CD14-positive monocyte (primary cell): ENCODE measurements around the gene OR9Q1. TPM values are rescaled to one million over a fixed set of nuclear protein-coding genes. Genes with fewer than 3 reads are reported as not detected.

ENCODE experiments used
- DNase-seq, 3 donors: peaks; one replicate each; pipeline ENCODE4 v3.0.0-alpha.2; 2011 to 2022
- H2AFZ ChIP-seq: 2 replicates; pipeline ENCODE4 v1.6.0; 2012; ENCODE audit warnings: mild to moderate bottlenecking, low read depth, low read length, inconsistent platforms; ENCODE audit not compliant: insufficient read depth, poor library complexity, severe bottlenecking
- H3K27ac ChIP-seq, 2 donors: 1 replicate in 1 of 2; 2 replicates in 1 of 2; pipeline ENCODE4 v1.5.1; 2012 to 2013; ENCODE audit warnings: low read length in 2 of 2, control low read depth in 1 of 2, inconsistent platforms in 1 of 2, low read depth in 1 of 2, mild to moderate bottlenecking in 1 of 2
- H3K27me3 ChIP-seq, 2 donors: one replicate each; pipeline versions ENCODE4 v1.6.0 to v1.6.1; 2011 to 2013; ENCODE audit warnings: low read length in 2 of 2; ENCODE audit not compliant: control insufficient read depth in 2 of 2, insufficient read depth in 2 of 2
- H3K36me3 ChIP-seq, 2 donors: replicated peaks in 1 of 2; 1 replicate in 1 of 2; 2 replicates in 1 of 2; pipeline versions ENCODE4 v1.5.1 to v1.6.1; 2012 to 2013; ENCODE audit warnings: low read length in 2 of 2, control low read depth in 1 of 2, inconsistent platforms in 1 of 2, mild to moderate bottlenecking in 1 of 2; ENCODE audit not compliant: insufficient read depth in 2 of 2, control insufficient read depth in 1 of 2
- H3K4me1 ChIP-seq, 2 donors: 1 replicate in 1 of 2; 2 replicates in 1 of 2; pipeline versions ENCODE4 v1.5.1 to v1.6.1; 2012 to 2013; ENCODE audit warnings: low read length in 2 of 2, control low read depth in 1 of 2, inconsistent platforms in 1 of 2, mild to moderate bottlenecking in 1 of 2, moderate library complexity in 1 of 2; ENCODE audit not compliant: insufficient read depth in 2 of 2, control insufficient read depth in 1 of 2
- H3K4me2 ChIP-seq: replicated peaks from 2 replicates; pipeline ENCODE3; 2012; ENCODE audit warnings: low read length, moderate library complexity, mild to moderate bottlenecking; ENCODE audit not compliant: poor library complexity, severe bottlenecking; ENCODE audit errors: extremely low read depth
- H3K4me3 ChIP-seq, 3 experiments: fragments of 200-600 bp in 1 of 3; sonication (generic) in 1 of 3; replicated peaks in 1 of 3; 1 replicate in 2 of 3; 2 replicates in 1 of 3; pipeline ENCODE4 v1.5.1; 2011 to 2013; ENCODE audit warnings: low read length in 3 of 3, mild to moderate bottlenecking in 3 of 3, control low read depth in 2 of 3, low read depth in 2 of 3, inconsistent platforms in 1 of 3, moderate library complexity in 1 of 3
- H3K79me2 ChIP-seq: 2 replicates; pipeline ENCODE4 v1.6.0; 2012; ENCODE audit warnings: mild to moderate bottlenecking, control low read depth, inconsistent platforms, low read length, moderate library complexity; ENCODE audit not compliant: insufficient read depth
- H3K9ac ChIP-seq: 2 replicates; pipeline ENCODE4 v1.6.0; 2017; ENCODE audit warnings: low read length, mild to moderate bottlenecking; ENCODE audit not compliant: insufficient read depth, poor library complexity, severe bottlenecking
- H3K9me3 ChIP-seq, 2 donors: replicated peaks in 1 of 2; 1 replicate in 1 of 2; 2 replicates in 1 of 2; pipeline versions ENCODE4 v1.5.1 to v1.6.1; 2012 to 2013; ENCODE audit warnings: low read length in 2 of 2, control low read depth in 1 of 2; ENCODE audit not compliant: control insufficient read depth in 1 of 2, insufficient read depth in 1 of 2
- H4K20me1 ChIP-seq: 2 replicates; pipeline ENCODE4 v1.6.0; 2012; ENCODE audit warnings: mild to moderate bottlenecking, low read length, control low read depth, moderate library complexity; ENCODE audit not compliant: insufficient read depth
- H3K27ac Mint-ChIP-seq, 7 donors: one replicate each; pipeline ENCODE4 v1.8.0; 2020; ENCODE audit warnings: mild to moderate bottlenecking in 7 of 7, mixed read lengths in 7 of 7, moderate library complexity in 6 of 7, inconsistent platforms in 2 of 7
- H3K27me3 Mint-ChIP-seq, 3 donors: one replicate each; pipeline ENCODE4 v1.8.0; 2021 to 2022; ENCODE audit warnings: low read depth in 3 of 3, mild to moderate bottlenecking in 3 of 3, mixed read lengths in 3 of 3, moderate library complexity in 3 of 3, inconsistent platforms in 1 of 3
- H3K36me3 Mint-ChIP-seq, 2 donors: one replicate each; pipeline ENCODE4 v1.8.0; 2020; ENCODE audit warnings: mixed read lengths in 2 of 2, inconsistent platforms in 1 of 2, mild to moderate bottlenecking in 1 of 2
- H3K4me1 Mint-ChIP-seq: one replicate; pipeline ENCODE4 v1.8.0; 2020; ENCODE audit warnings: mild to moderate bottlenecking, mixed read lengths
- H3K4me3 Mint-ChIP-seq, 2 donors: one replicate each; pipeline ENCODE4 v1.8.0; 2020; ENCODE audit warnings: mild to moderate bottlenecking in 2 of 2, mixed read lengths in 2 of 2, moderate library complexity in 1 of 2
- H3K9me3 Mint-ChIP-seq, 7 donors: one replicate each; pipeline ENCODE4 v1.8.0; 2020 to 2022; ENCODE audit warnings: mixed read lengths in 7 of 7, mild to moderate bottlenecking in 6 of 7, moderate library complexity in 6 of 7, inconsistent platforms in 2 of 7
- WGBS: methylation state at CpG from one replicate; pipeline ENCODE4 v1.1.5; 2013; ENCODE audit warnings: missing lambda C conversion rate; ENCODE audit not compliant: insufficient coverage; 5-methylcytosine and 5-hydroxymethylcytosine counted together
- intact Hi-C, 2 donors: fragments of 100-400 bp; cut with micrococcal nuclease; formaldehyde crosslinking; loops; one replicate each; pipeline versions ENCODE4 v1.15.0 to v1.15.1; 2023
- polyA plus RNA-seq, 3 donors: library from polyadenylated mRNA; depleted of rRNA in 1 of 3; unstranded in 2 of 3; stranded (reverse) in 1 of 3; fragments of 300-500 nt in 2 of 3; fragments of >200 nt in 1 of 3; fragmentation: Illumina TruSeq in 2 of 3; gene quantifications; 1 replicate in 2 of 3; 2 replicates in 1 of 3; pipeline ENCODE4 v1.2.3, GENCODE V29; 2012 to 2021
- TF ChIP-seq, protein P1 (sequence below): fragments of 200-600 bp; IDR thresholded peaks from one replicate; pipeline ENCODE4 v1.8.0; 2022; ENCODE audit warnings: antibody characterized with exemption, mild to moderate bottlenecking

The OR9Q1 gene
- polyA plus RNA-seq, 3 donors: not detected

DNA sequence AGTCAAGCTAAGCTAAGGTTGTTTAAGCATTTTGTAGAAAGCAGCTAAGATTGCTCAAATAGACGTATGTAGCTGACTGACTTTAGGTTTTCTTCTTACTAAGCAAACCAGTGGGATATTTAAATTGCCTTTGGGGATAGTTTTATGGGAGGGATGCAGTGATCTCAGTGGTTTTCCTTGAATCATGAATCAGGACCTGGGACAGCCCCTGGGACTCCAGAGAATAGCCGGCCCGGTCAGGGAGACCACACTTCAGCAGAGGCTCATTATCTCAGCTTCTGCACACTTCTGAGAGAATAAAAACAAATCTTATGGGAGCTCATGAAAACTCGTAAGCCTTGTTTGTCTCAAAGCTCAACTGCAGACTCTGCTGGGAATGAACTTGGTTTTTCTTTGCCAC, 101.8 kb downstream of the OR9Q1 start, which contains the start of gene OR9I1:
Gene OR9I1, minus strand, starts transcription at position 62 of the 400 bp plus-strand sequence. CDS start 6,086 bp downstream, outside the sequence.
- no peak within 1 kb of the TSS for H3K27ac Mint-ChIP-seq
- H3K36me3 Mint-ChIP-seq: no peaks in the 10 kb centered on the region
- no peaks in the 10 kb centered on the region for H4K20me1 ChIP-seq
- no peaks in the 10 kb centered on the region for H3K9me3 ChIP-seq
- no peak within 1 kb of the TSS for H3K9ac ChIP-seq
- no peak within 1 kb of the TSS for H2AFZ ChIP-seq
- H3K36me3 ChIP-seq: no peaks in the 10 kb centered on the region
- peaks cover 0 to 3% (median 0%) of the 10 kb centered on the region in 7 donors for H3K9me3 Mint-ChIP-seq
- H3K4me2 ChIP-seq: no peak within 1 kb of the TSS
- no peaks in the 10 kb centered on the region for H3K4me1 ChIP-seq
- H3K4me3 ChIP-seq: no peak within 1 kb of the TSS
- intact Hi-C loops: no loop called here
- TF ChIP-seq, protein P1, sequence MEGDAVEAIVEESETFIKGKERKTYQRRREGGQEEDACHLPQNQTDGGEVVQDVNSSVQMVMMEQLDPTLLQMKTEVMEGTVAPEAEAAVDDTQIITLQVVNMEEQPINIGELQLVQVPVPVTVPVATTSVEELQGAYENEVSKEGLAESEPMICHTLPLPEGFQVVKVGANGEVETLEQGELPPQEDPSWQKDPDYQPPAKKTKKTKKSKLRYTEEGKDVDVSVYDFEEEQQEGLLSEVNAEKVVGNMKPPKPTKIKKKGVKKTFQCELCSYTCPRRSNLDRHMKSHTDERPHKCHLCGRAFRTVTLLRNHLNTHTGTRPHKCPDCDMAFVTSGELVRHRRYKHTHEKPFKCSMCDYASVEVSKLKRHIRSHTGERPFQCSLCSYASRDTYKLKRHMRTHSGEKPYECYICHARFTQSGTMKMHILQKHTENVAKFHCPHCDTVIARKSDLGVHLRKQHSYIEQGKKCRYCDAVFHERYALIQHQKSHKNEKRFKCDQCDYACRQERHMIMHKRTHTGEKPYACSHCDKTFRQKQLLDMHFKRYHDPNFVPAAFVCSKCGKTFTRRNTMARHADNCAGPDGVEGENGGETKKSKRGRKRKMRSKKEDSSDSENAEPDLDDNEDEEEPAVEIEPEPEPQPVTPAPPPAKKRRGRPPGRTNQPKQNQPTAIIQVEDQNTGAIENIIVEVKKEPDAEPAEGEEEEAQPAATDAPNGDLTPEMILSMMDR: no peak
- no peaks in the 10 kb centered on the region for H3K4me1 Mint-ChIP-seq
- H3K27ac ChIP-seq: no peak within 1 kb of the TSS
- no peak within 1 kb of the TSS for H3K4me3 Mint-ChIP-seq
- no peaks in the 10 kb centered on the region for H3K27me3 ChIP-seq
- H3K27me3 Mint-ChIP-seq: peaks cover 0 to 1% (median 0%) of the 10 kb centered on the region in 3 donors
- WGBS: 75% methylated on average over 3 of the region's 4 CpGs
- no peak for DNase-seq
- H3K79me2 ChIP-seq: no peaks in the 10 kb centered on the region

DNA sequence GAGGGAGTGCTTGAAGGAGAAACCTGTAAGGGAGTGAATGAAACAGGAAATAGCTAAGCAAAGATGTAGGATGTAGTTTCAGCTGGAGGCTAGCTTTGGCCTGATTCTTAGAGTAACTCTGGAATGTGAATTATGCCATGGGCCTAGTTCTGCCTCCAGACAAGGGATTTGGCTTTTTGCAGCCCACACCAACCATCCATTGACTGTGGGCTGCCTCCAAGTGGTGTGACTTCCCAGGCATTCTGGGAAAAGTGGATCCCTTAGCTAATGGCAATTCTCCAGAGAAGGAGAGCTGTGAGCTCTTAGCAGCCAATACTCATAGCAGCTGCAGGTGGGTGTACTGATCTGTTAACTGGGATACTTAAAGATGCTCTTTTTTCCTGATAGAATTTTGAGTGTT, 103.7 kb downstream of the OR9Q1 start:
- Histone ChIP-seq H3K79me2 (no peaks in the 10 kb centered on the region), H3K27me3 (no peaks in the 10 kb centered on the region), H3K9me3 (no peaks in the 10 kb centered on the region), H2AFZ (no peak overlapping the region), H3K27ac (no peak overlapping the region), H3K36me3 (no peaks in the 10 kb centered on the region), H3K4me1 (no peaks in the 10 kb centered on the region), H3K4me3 (no peak overlapping the region), H3K9ac (no peak overlapping the region), H3K4me2 (no peak overlapping the region), H4K20me1 (no peaks in the 10 kb centered on the region)
- Mint-ChIP-seq H3K9me3 (peaks cover 0 to 3% (median 0%) of the 10 kb centered on the region in 7 donors), H3K4me3 (no peak overlapping the region), H3K4me1 (no peaks in the 10 kb centered on the region), H3K36me3 (no peaks in the 10 kb centered on the region), H3K27ac (no peak overlapping the region), H3K27me3 (peaks cover 0 to 1% (median 0%) of the 10 kb centered on the region in 3 donors)
- intact Hi-C loops: no loop called here
- TF ChIP-seq, protein P1: no peak
- no peak for DNase-seq
